Measurements from ENCODE around the gene PEX14.

The PEX14 gene

GRCh38 chr1:10673109-10673711 is 198.5 kb downstream of the PEX14 start:
- no peak for DNase-seq

GRCh38 chr1:10674222-10674621 is 199.5 kb downstream of the PEX14 start:
- DNase-seq: no peak

- DNase-seq: no peak
Measured at GRCh38 chr1:10674700-10675609, 200.2 kb downstream of the PEX14 start.

GRCh38 chr1:10675813-10676212 is 201.1 kb downstream of the PEX14 start:
- no peak for DNase-seq

- no peak for DNase-seq
Measured at GRCh38 chr1:10676963-10677362, 202.2 kb downstream of the PEX14 start.

GRCh38 chr1:10677491-10678391 is 203.0 kb downstream of the PEX14 start:
- no peak for DNase-seq

- DNase-seq: no peak
Measured at GRCh38 chr1:10678402-10678801, 203.7 kb downstream of the PEX14 start.

GRCh38 chr1:10678852-10679251 is 204.1 kb downstream of the PEX14 start:
- DNase-seq: no peak

GRCh38 chr1:10679496-10680220 is 204.9 kb downstream of the PEX14 start:
- no peak for DNase-seq
